Neural cell (in vitro differentiated cells): ENCODE results near the gene SEMG2. TPM values are rescaled to one million over a fixed set of nuclear protein-coding genes. Genes with fewer than 3 reads are reported as not detected.

Experiments used
- H2AFZ ChIP-seq: fragments of 200-600, 300-800 bp; sonication (generic), shearing (Covaris generic); 2 replicates; pipeline ENCODE4 v1.6.0; 2014; ENCODE audit warnings: low read depth, mild to moderate bottlenecking, antibody characterized with exemption, low read length, moderate library complexity
- H3F3A ChIP-seq: fragments of 200-600 bp; shearing (Covaris generic); 2 replicates; pipeline ENCODE4 v1.6.1; 2016; ENCODE audit warnings: mild to moderate bottlenecking, moderate library complexity, mixed read lengths, antibody characterized with exemption, low read length; ENCODE audit not compliant: insufficient read depth, poor library complexity, severe bottlenecking
- H3K27ac ChIP-seq: fragments of 200-600, 300-800 bp; sonication (generic), shearing (Covaris generic); 2 replicates; pipeline ENCODE4 v1.5.1; 2014; ENCODE audit warnings: mild to moderate bottlenecking, low read length, moderate library complexity
- H3K27me3 ChIP-seq: fragments of 300-800, 200-600 bp; sonication (generic), shearing (Covaris generic); 2 replicates; pipeline ENCODE4 v1.6.0; 2014; ENCODE audit warnings: mild to moderate bottlenecking, low read depth, low read length, moderate library complexity; ENCODE audit not compliant: insufficient read depth
- H3K36me3 ChIP-seq: fragments of 300-800, 200-600 bp; sonication (generic), shearing (Covaris generic); 2 replicates; pipeline ENCODE4 v1.5.1; 2014; ENCODE audit warnings: mild to moderate bottlenecking, antibody characterized with exemption, low read length, moderate library complexity; ENCODE audit not compliant: insufficient read depth
- H3K4me2 ChIP-seq: fragments of 300-800, 200-600 bp; sonication (generic), shearing (Covaris generic); 2 replicates; pipeline ENCODE4 v1.6.0; 2014; ENCODE audit warnings: mild to moderate bottlenecking, low read length
- H3K4me3 ChIP-seq: fragments of 300-800, 200-600 bp; sonication (generic), shearing (Covaris generic); 2 replicates; pipeline ENCODE4 v1.5.1; 2014; ENCODE audit warnings: mild to moderate bottlenecking, low read length, moderate library complexity
- H3K79me2 ChIP-seq: fragments of 200-600 bp; shearing (Covaris generic); replicated peaks from 2 replicates; pipeline ENCODE4 v1.6.0; 2014; ENCODE audit warnings: mild to moderate bottlenecking, low read length, moderate library complexity; ENCODE audit not compliant: insufficient read depth
- H3K9ac ChIP-seq: fragments of 300-800, 200-600 bp; sonication (generic), shearing (Covaris generic); 2 replicates; pipeline ENCODE4 v1.6.1; 2016; ENCODE audit warnings: mild to moderate bottlenecking, low read length, mixed read lengths
- H3K9me2 ChIP-seq: fragments of 200-600 bp; shearing (Covaris generic); 2 replicates; pipeline ENCODE4 v1.6.1; 2016; ENCODE audit warnings: mild to moderate bottlenecking, low read length, mixed read lengths; ENCODE audit not compliant: insufficient read depth
- H3K9me3 ChIP-seq: fragments of 200-600, 300-800 bp; sonication (generic), shearing (Covaris generic); 2 replicates; pipeline ENCODE4 v1.6.1; 2016; ENCODE audit warnings: mild to moderate bottlenecking, mixed run types, low read length, moderate library complexity, mixed read lengths
- H4K20me1 ChIP-seq: fragments of 200-600 bp; shearing (Covaris generic); 2 replicates; pipeline ENCODE4 v1.6.1; 2016; ENCODE audit warnings: mild to moderate bottlenecking, mixed run types; ENCODE audit not compliant: insufficient read depth
- CTCF ChIP-seq: fragments of 450-650 bp; IDR thresholded peaks from 2 replicates; pipeline ENCODE4 v1.5.1; 2014; ENCODE audit warnings: antibody characterized with exemption, mild to moderate bottlenecking, moderate library complexity; ENCODE audit not compliant: poor library complexity, severe bottlenecking
- EP300 ChIP-seq: fragments of 450-650 bp; conservative IDR thresholded peaks from 2 replicates; pipeline ENCODE4 v1.6.1; 2014; ENCODE audit warnings: antibody characterized with exemption, mild to moderate bottlenecking, moderate library complexity; ENCODE audit not compliant: poor library complexity, severe bottlenecking
- EZH2 ChIP-seq: fragments of 200-600, 300-800 bp; shearing (Covaris generic), sonication (generic); IDR thresholded peaks from 2 replicates; pipeline ENCODE4 v1.6.1; 2014; ENCODE audit warnings: antibody characterized with exemption, low read length, borderline replicate concordance, mild to moderate bottlenecking; ENCODE audit not compliant: insufficient read depth, poor library complexity, severe bottlenecking
- MXI1 ChIP-seq: fragments of 450-650 bp; conservative IDR thresholded peaks from 2 replicates; pipeline ENCODE4 v1.6.1; 2014; ENCODE audit warnings: antibody characterized with exemption, mild to moderate bottlenecking; ENCODE audit not compliant: poor library complexity, severe bottlenecking
- POLR2AphosphoS5 ChIP-seq: IDR thresholded peaks from 2 replicates; pipeline ENCODE4 v1.6.1; 2012
- RAD21 ChIP-seq: fragments of 450-650 bp; conservative IDR thresholded peaks from 2 replicates; pipeline ENCODE4 v1.6.1; 2014; ENCODE audit warnings: antibody characterized with exemption, mild to moderate bottlenecking, moderate library complexity
- REST ChIP-seq: IDR thresholded peaks from 2 replicates; pipeline ENCODE4 v1.6.1; 2012; ENCODE audit warnings: borderline replicate concordance
- SMC3 ChIP-seq: fragments of 450-650 bp; conservative IDR thresholded peaks from 2 replicates; pipeline ENCODE4 v1.6.1; 2014; ENCODE audit warnings: antibody characterized with exemption, mild to moderate bottlenecking, moderate library complexity; ENCODE audit not compliant: poor library complexity
- TAF1 ChIP-seq: IDR thresholded peaks from 2 replicates; pipeline ENCODE4 v1.6.1; 2012; ENCODE audit warnings: low read depth
- polyA plus RNA-seq: library from polyadenylated mRNA; depleted of rRNA; stranded (reverse); fragments of >200 nt; gene quantifications from 2 replicates; pipeline ENCODE4 v1.2.3, GENCODE V29; 2014

Gene SEMG2
- polyA plus RNA-seq, 1 donor from 2014 or later, result not detected

- H3K27me3 ChIP-seq, result no peaks in the 10 kb centered on the region
- TF ChIP-seq TAF1 (no peak), RAD21 (no peak), REST (no peak), SMC3 (no peak), POLR2AphosphoS5 (no peak), CTCF (no peak), EP300 (no peak), EZH2 (no peak), MXI1 (no peak)
- no peak overlapping the region for H2AFZ ChIP-seq
- H3F3A ChIP-seq, result no peaks in the 10 kb centered on the region
- no peaks in the 10 kb centered on the region for H4K20me1 ChIP-seq
- no peaks in the 10 kb centered on the region for H3K9me3 ChIP-seq
- no peaks in the 10 kb centered on the region for H3K9me2 ChIP-seq
- no peak overlapping the region for H3K27ac ChIP-seq
- no peak overlapping the region for H3K9ac ChIP-seq
- H3K36me3 ChIP-seq, result no peaks in the 10 kb centered on the region
- H3K4me3 ChIP-seq, result no peak overlapping the region
- H3K4me2 ChIP-seq, result no peak overlapping the region
- H3K79me2 ChIP-seq, result no peaks in the 10 kb centered on the region
Measured at GRCh38 chr20:45223136-45223535, 2.0 kb downstream of the SEMG2 start.

- Histone ChIP-seq H3K9me3 (no peaks in the 10 kb centered on the region), H3K4me3 (no peak overlapping the region), H2AFZ (no peak overlapping the region), H3F3A (no peaks in the 10 kb centered on the region), H3K9me2 (no peaks in the 10 kb centered on the region), H3K4me2 (no peak overlapping the region), H4K20me1 (no peaks in the 10 kb centered on the region), H3K27ac (no peak overlapping the region), H3K9ac (no peak overlapping the region), H3K36me3 (no peaks in the 10 kb centered on the region), H3K27me3 (no peaks in the 10 kb centered on the region), H3K79me2 (no peaks in the 10 kb centered on the region)
- no peak for TF ChIP-seq SMC3
- no peak for TF ChIP-seq CTCF
- TF ChIP-seq TAF1, result no peak
- TF ChIP-seq POLR2AphosphoS5, result no peak
- no peak for TF ChIP-seq MXI1
- TF ChIP-seq EP300, result no peak
- TF ChIP-seq REST, result no peak
- no peak for TF ChIP-seq EZH2
- TF ChIP-seq RAD21, result no peak
Measured at GRCh38 chr20:45226287-45226686, 5.1 kb downstream of the SEMG2 start.
